HG02938 (cell line): ENCODE measurements around the gene HELZ2.

ENCODE experiments used
- ATAC-seq: cut with Tn5 transposase; IDR thresholded peaks from one replicate; pipeline ENCODE4 v1.9.1; 2021; ENCODE audit warnings: mild to moderate bottlenecking, moderate library complexity; ENCODE audit not compliant: unreplicated experiment

Gene HELZ2

GRCh38 chr20:63598479-63599395 lies 24.7 kb upstream of the HELZ2 start:
- ATAC-seq: no peak

GRCh38 chr20:63597651-63598478 lies 23.8 kb upstream of the HELZ2 start:
- ATAC-seq: no peak

GRCh38 chr20:63596423-63596822 lies 22.4 kb upstream of the HELZ2 start:
- ATAC-seq: no peak

GRCh38 chr20:63595416-63596127 lies 21.5 kb upstream of the HELZ2 start:
- ATAC-seq: no peak

GRCh38 chr20:63594043-63594561 lies 20.1 kb upstream of the HELZ2 start:
- no peak for ATAC-seq

GRCh38 chr20:63592661-63593060 lies 18.6 kb upstream of the HELZ2 start:
- no peak for ATAC-seq

- no peak for ATAC-seq
Observed at GRCh38 chr20:63591786-63592355, 17.8 kb upstream of the HELZ2 start.

GRCh38 chr20:63591147-63591533 lies 17.1 kb upstream of the HELZ2 start:
- no peak for ATAC-seq

- no peak for ATAC-seq
Observed at GRCh38 chr20:63590218-63591146, 16.4 kb upstream of the HELZ2 start.

GRCh38 chr20:63589261-63590217 lies 15.5 kb upstream of the HELZ2 start:
- no peak for ATAC-seq

- ATAC-seq: no peak
Observed at GRCh38 chr20:63588641-63589041, 14.6 kb upstream of the HELZ2 start.

- no peak for ATAC-seq
Observed at GRCh38 chr20:63587776-63588591, 13.9 kb upstream of the HELZ2 start.

GRCh38 chr20:63587256-63587655 lies 13.2 kb upstream of the HELZ2 start:
- no peak for ATAC-seq

GRCh38 chr20:63586797-63587196 lies 12.8 kb upstream of the HELZ2 start:
- ATAC-seq: no peak

GRCh38 chr20:63585616-63586565 lies 11.9 kb upstream of the HELZ2 start:
- no peak for ATAC-seq

- no peak for ATAC-seq
Observed at GRCh38 chr20:63582382-63583063, 8.5 kb upstream of the HELZ2 start.
